GM12878 (cell line): ENCODE results near the gene SFI1. TPM values are rescaled to one million over a fixed set of nuclear protein-coding genes. Genes with fewer than 3 reads are reported as not detected.
"Not testable (repeated sequence)": the region's sequence is repeated elsewhere in the genome, so short reads cannot be mapped to it uniquely, and the experiment has no call there.

ENCODE experiments used
- ATAC-seq: fragments of 200-7000 bp; cut with Tn5 transposase; 3 replicates; pipeline ENCODE4 v1.9.1; 2020; ENCODE audit warnings: mild to moderate bottlenecking, moderate library complexity
- BruUV-seq: library from RNA; stranded (reverse); fragments of 400-500 nt; replicated peaks from 2 replicates; lab custom pipeline; 2021; lab: Mats Ljungman, UMichigan
- CTCF ChIA-PET: fragments of 300-600 bp; sonication (Branson Sonifier 250); formaldehyde crosslinking; extraction: SDS; loops from one replicate; lab custom pipeline; 2021; ENCODE audit warnings: inconsistent platforms; lab: Yijun Ruan, JAX
- POLR2A ChIA-PET: fragments of 350-600 bp; formaldehyde crosslinking; extraction: SDS; loops from one replicate; lab custom pipeline; 2021; ENCODE audit warnings: inconsistent platforms; lab: Charles Lee
- RAD21 ChIA-PET: fragments of 300-600 bp; sonication (Branson Sonifier 250); formaldehyde crosslinking; loops from one replicate; lab custom pipeline; 2023; ENCODE audit warnings: antibody characterized with exemption; ENCODE audit not compliant: unreplicated experiment; lab: Charles Lee
- SMC1A ChIA-PET: fragments of 300-600 bp; sonication (Branson Sonifier 250); formaldehyde crosslinking; loops from one replicate; lab custom pipeline; 2023; ENCODE audit not compliant: unreplicated experiment, uncharacterized antibody; lab: Charles Lee
- DNase-seq: peaks from one replicate; pipeline ENCODE4 v3.0.0-alpha.2; 2011; ENCODE audit warnings: low read depth, low spot score
- FAIRE-seq: peaks from 3 replicates; lab custom pipeline; 2011; peaks lifted over from hg19 to GRCh38; lab: Jason Lieb, UNC
- H2AFZ ChIP-seq: 2 replicates; pipeline ENCODE4 v1.6.0; 2011; ENCODE audit warnings: low read depth, low read length, control low read depth; ENCODE audit not compliant: control insufficient read depth
- H3K27ac ChIP-seq: 2 replicates; pipeline ENCODE4 v1.5.1; 2011; ENCODE audit warnings: control low read depth; ENCODE audit not compliant: control insufficient read depth, insufficient read depth
- H3K27me3 ChIP-seq, 2 experiments: replicated peaks in 1 of 2; 2 replicates each; pipeline versions ENCODE4 v1.6.0 to v1.6.1; 2011; ENCODE audit warnings: low read length in 1 of 2; ENCODE audit not compliant: control insufficient read depth in 2 of 2, insufficient read depth in 2 of 2
- H3K36me3 ChIP-seq, 2 experiments: 2 replicates each; pipeline ENCODE4 v1.5.1; 2011; ENCODE audit warnings: low read length in 1 of 2; ENCODE audit not compliant: control insufficient read depth in 2 of 2, insufficient read depth in 2 of 2
- H3K4me1 ChIP-seq: 2 replicates; pipeline ENCODE4 v1.6.1; 2011; ENCODE audit warnings: mild to moderate bottlenecking, low read length, moderate library complexity, mixed read lengths; ENCODE audit not compliant: control insufficient read depth, insufficient read depth
- H3K4me2 ChIP-seq: 2 replicates; pipeline ENCODE4 v1.6.0; 2011; ENCODE audit warnings: control low read depth; ENCODE audit not compliant: control insufficient read depth, insufficient read depth
- H3K4me3 ChIP-seq: fragments of 200-600 bp; sonication (generic); 2 replicates; pipeline ENCODE4 v1.5.1; 2016
- H3K79me2 ChIP-seq: 2 replicates; pipeline ENCODE4 v1.6.0; 2011; ENCODE audit warnings: low read length; ENCODE audit not compliant: control insufficient read depth, insufficient read depth
- H3K9ac ChIP-seq: 2 replicates; pipeline ENCODE4 v1.8.0; 2011; ENCODE audit warnings: low read length, control low read depth, mixed read lengths; ENCODE audit not compliant: control insufficient read depth, insufficient read depth
- H3K9me3 ChIP-seq: replicated peaks from 3 replicates; pipeline ENCODE4 v1.5.1; 2011; ENCODE audit warnings: mild to moderate bottlenecking, low read length; ENCODE audit not compliant: control insufficient read depth, insufficient read depth
- H4K20me1 ChIP-seq: 2 replicates; pipeline ENCODE4 v1.6.0; 2011; ENCODE audit not compliant: control insufficient read depth, insufficient read depth
- BHLHE40 ChIP-seq, 2 experiments: fragments of 450-650 bp in 1 of 2; IDR thresholded peaks; 2 replicates each; pipeline ENCODE4 v1.6.1; 2011 to 2017; ENCODE audit warnings: low read depth in 2 of 2, borderline replicate concordance in 1 of 2, improper control_type of control experiment in 1 of 2, low read length in 1 of 2, mild to moderate bottlenecking in 1 of 2
- CBFB ChIP-seq: IDR thresholded peaks from 2 replicates; pipeline ENCODE4 v1.6.1; 2016; ENCODE audit warnings: antibody characterized with exemption, low read depth
- GATAD2B ChIP-seq: fragments of 450-650 bp; conservative IDR thresholded peaks from 2 replicates; pipeline ENCODE4 v1.6.1; 2017; ENCODE audit warnings: low read depth, mild to moderate bottlenecking, moderate library complexity
- MLLT1 ChIP-seq: fragments of 450-650 bp; IDR thresholded peaks from 2 replicates; pipeline ENCODE4 v1.6.1; 2016; ENCODE audit warnings: mild to moderate bottlenecking
- NR2F1 ChIP-seq: fragments of 450-650 bp; conservative IDR thresholded peaks from 2 replicates; pipeline ENCODE4 v1.6.1; 2017; ENCODE audit warnings: mild to moderate bottlenecking
- POLR2AphosphoS5 ChIP-seq: IDR thresholded peaks from 2 replicates; pipeline ENCODE4 v1.6.1; 2011; ENCODE audit warnings: mild to moderate bottlenecking, low read length, inconsistent platforms
- WGBS: methylation state at CpG from one replicate; pipeline ENCODE4 v1.1.6; 2016; ENCODE audit warnings: low lambda C conversion rate; ENCODE audit not compliant: insufficient replicate concordance, insufficient coverage; ENCODE audit errors: missing lambda C conversion rate; 5-methylcytosine and 5-hydroxymethylcytosine counted together
- in situ Hi-C: fragments of 300-500 bp; cut with MboI; formaldehyde crosslinking; loops from 9 replicates; pipeline ENCODE4 v1.14.3; 2018; ENCODE audit warnings: mixed read lengths
- intact Hi-C: fragments of 100-400 bp; cut with micrococcal nuclease; formaldehyde crosslinking; loops from one replicate; pipeline ENCODE4 v1.14.2; 2022; ENCODE audit not compliant: unreplicated experiment
- polyA plus RNA-seq, 11 experiments: library from polyadenylated mRNA; depleted of rRNA in 4 of 11; unstranded in 6 of 11; stranded (reverse) in 5 of 11; fragments of >200 nt; fragmentation: Nextera tagmentation in 4 of 11; fragmentation: Illumina TruSeq in 1 of 11; extraction: Ambion mirVana in 4 of 11; extraction: Trizol in 1 of 11; gene quantifications; 1 replicate in 1 of 11; 2 replicates in 10 of 11; pipeline versions ENCODE4 v1.2.1 to v1.2.3, GENCODE V29; 2011 to 2016; ENCODE audit warnings: inconsistent platforms in 2 of 11, missing spikeins in 2 of 11, low read depth in 1 of 11
- total RNA-seq, 4 experiments: library from RNA; depleted of rRNA in 3 of 4; stranded (reverse); fragments of >200 nt in 3 of 4; fragmentation: Illumina TruSeq in 1 of 4; extraction: Trizol in 1 of 4; gene quantifications; 2 replicates each; pipeline versions ENCODE4 v1.2.1 to v1.2.3, GENCODE V29; 2013 to 2021

SFI1 gene
- total and polyA plus RNA-seq, 10 of the 15 experiments (the other 5 are each of a cell fraction or from before 2014, with no cell fraction given): 6.3 to 70.1 (median 30.4) TPM

GRCh38 chr22:31492151-31492550, 4.2 kb upstream of the SFI1 start:
- 0 out of 2 replicates have a peak, but pooled peaks have one; percentile 51 for TF ChIP-seq POLR2AphosphoS5
- TF ChIP-seq GATAD2B: no peak
- TF ChIP-seq, all 136 proteins: peak for 1
- ATAC-seq (no peak), FAIRE-seq (no peak), DNase-seq (no peak)
- no peak overlapping the region; the same call in 1 of the 2 replicates for H3K27ac ChIP-seq
- H4K20me1 ChIP-seq: no peaks in the 10 kb centered on the region
- ChIA-PET CTCF (interaction anchor here (0.5 to 3.9 kb wide), 6 partner anchors 41 to 152 kb away, joined by 3 to 13 read pairs (median 10); no protein-coding TSS in a partner anchor), RAD21 (interaction anchor here (0.5 to 2.3 kb wide), 7 partner anchors 15 to 145 kb away, joined by 3 to 15 read pairs (median 6); partner anchors contain the start of gene PATZ1), SMC1A (interaction anchor here (0.8 to 3.4 kb wide), 10 partner anchors 14 to 169 kb away, joined by 3 to 26 read pairs (median 6); no protein-coding TSS in a partner anchor), POLR2A (interaction anchor here (0.5 to 8.9 kb wide), 7 partner anchors 12 to 171 kb away, joined by 3 to 82 read pairs (median 5); no protein-coding TSS in a partner anchor)
- intact Hi-C loops: no loop called here
- H3K9ac ChIP-seq: no peak overlapping the region
- peak overlapping the region; percentile 86 for H3K4me2 ChIP-seq
- no TSS peak for BruUV-seq
- H3K79me2 ChIP-seq: peaks cover 47% of the 10 kb centered on the region
- no peaks in the 10 kb centered on the region for H3K27me3 ChIP-seq
- peaks cover 37% of the 10 kb centered on the region for H3K4me1 ChIP-seq
- H3K4me3 ChIP-seq: no peak overlapping the region
- peaks cover 0 to 9% of the 10 kb centered on the region in 2 experiments; a peak in 1 of 4 replicates for H3K36me3 ChIP-seq
- 95% methylated on average over 3 of the region's 3 CpGs for WGBS
- H3K9me3 ChIP-seq: no peaks in the 10 kb centered on the region
- in situ Hi-C loops: loop anchor here (5.0 kb wide), 1 partner anchor 145 kb away; no protein-coding TSS in a partner anchor
- H2AFZ ChIP-seq: no peak overlapping the region

- CTCF ChIA-PET: interaction anchor here (1.3 to 3.9 kb wide), 4 partner anchors 42 to 63 kb away, joined by 10 to 11 read pairs (median 10); no protein-coding TSS in a partner anchor
- Histone ChIP-seq H3K4me3 (peak overlapping the region; percentile 43; the same call in 1 of the 2 replicates), H3K27ac (peak overlapping the region; percentile 83), H3K79me2 (peaks cover 45% of the 10 kb centered on the region), H2AFZ (peak overlapping the region; percentile 19; the same call in 1 of the 2 replicates), H3K4me1 (peaks cover 33% of the 10 kb centered on the region), H3K4me2 (peak overlapping the region; percentile 82), H3K9ac (peak overlapping the region; percentile 45; the same call in 1 of the 2 replicates)
- H3K9me3 ChIP-seq, H3K36me3 ChIP-seq, DNase-seq, FAIRE-seq, ATAC-seq, intact Hi-C loops, H4K20me1 ChIP-seq, BruUV-seq, H3K27me3 ChIP-seq: not testable (repeated sequence)
- SMC1A ChIA-PET: interaction anchor here (1.2 to 3.6 kb wide), 4 partner anchors 27 to 146 kb away, joined by 3 to 29 read pairs (median 4); no protein-coding TSS in a partner anchor
- POLR2A ChIA-PET: interaction anchor here (0.5 to 8.9 kb wide), 9 partner anchors 9 to 419 kb away, joined by 3 to 82 read pairs (median 5); no protein-coding TSS in a partner anchor
- TF ChIP-seq MLLT1 (peak; percentile 9; the same call in 1 of the 2 replicates), CBFB (0 out of 2 replicates have a peak, but pooled peaks have one; percentile 13), NR2F1 (peak; percentile 69), BHLHE40 (IDR thresholded peaks at IDR 0.05; ENCODE audit: borderline replicate concordance in 1 of 2, low read depth in 2 of 2, low read length in 1 of 2) (peak; percentile 69 to 90; a peak in 3 of 4 replicates)
- RAD21 ChIA-PET: interaction anchor here (0.7 to 1.8 kb wide), 3 partner anchors 27 to 157 kb away, joined by 3 to 4 read pairs (median 3); no protein-coding TSS in a partner anchor
- in situ Hi-C loops: loop anchor here (5.0 kb wide), 1 partner anchor 144 kb away; no protein-coding TSS in a partner anchor
- WGBS: 56% methylated on average over 5 of the region's 5 CpGs
Observed at GRCh38 chr22:31493355-31493754, 3.0 kb upstream of the SFI1 start.
